Measurements from ENCODE around the gene CNNM2. TPM values are rescaled to one million over a fixed set of nuclear protein-coding genes. Genes with fewer than 3 reads are reported as not detected.

Gene CNNM2
- total RNA-seq, 2 donors from 2014 or later = 13.4 to 18.9 TPM

- Histone ChIP-seq H3K27ac (no peak overlapping the region), H3K4me1 (replicated peaks) (peaks cover 8% of the 10 kb centered on the region), H3K27me3 (replicated peaks; ENCODE audit: insufficient read depth) (no peaks in the 10 kb centered on the region), H3K36me3 (no peaks in the 10 kb centered on the region), H3K9me3 (no peaks in the 10 kb centered on the region), H3K4me3 (no peak overlapping the region)
- WGBS = 94% methylated on average over 7 of the region's 7 CpGs
- DNase-seq (ENCODE audit: low spot score) = no peak
- intact Hi-C loops (cut with DNase I) = loop anchor here (2.0 kb wide), 1 partner anchor 329 kb away; the partner anchor contains the start of gene RPEL1
- TF ChIP-seq, protein P1, sequence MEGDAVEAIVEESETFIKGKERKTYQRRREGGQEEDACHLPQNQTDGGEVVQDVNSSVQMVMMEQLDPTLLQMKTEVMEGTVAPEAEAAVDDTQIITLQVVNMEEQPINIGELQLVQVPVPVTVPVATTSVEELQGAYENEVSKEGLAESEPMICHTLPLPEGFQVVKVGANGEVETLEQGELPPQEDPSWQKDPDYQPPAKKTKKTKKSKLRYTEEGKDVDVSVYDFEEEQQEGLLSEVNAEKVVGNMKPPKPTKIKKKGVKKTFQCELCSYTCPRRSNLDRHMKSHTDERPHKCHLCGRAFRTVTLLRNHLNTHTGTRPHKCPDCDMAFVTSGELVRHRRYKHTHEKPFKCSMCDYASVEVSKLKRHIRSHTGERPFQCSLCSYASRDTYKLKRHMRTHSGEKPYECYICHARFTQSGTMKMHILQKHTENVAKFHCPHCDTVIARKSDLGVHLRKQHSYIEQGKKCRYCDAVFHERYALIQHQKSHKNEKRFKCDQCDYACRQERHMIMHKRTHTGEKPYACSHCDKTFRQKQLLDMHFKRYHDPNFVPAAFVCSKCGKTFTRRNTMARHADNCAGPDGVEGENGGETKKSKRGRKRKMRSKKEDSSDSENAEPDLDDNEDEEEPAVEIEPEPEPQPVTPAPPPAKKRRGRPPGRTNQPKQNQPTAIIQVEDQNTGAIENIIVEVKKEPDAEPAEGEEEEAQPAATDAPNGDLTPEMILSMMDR (IDR thresholded peaks at IDR 0.05) = no peak
- TF ChIP-seq POLR2A (IDR thresholded peaks at IDR 0.05) (no peak), POLR2AphosphoS5 (IDR thresholded peaks at IDR 0.05) (no peak)
Observed at GRCh38 chr10:102916173-102916572, 1.9 kb upstream of the CNNM2 start.

GRCh38 chr10:102917314-102917961, 656 bp upstream of the CNNM2 start:
- H3K36me3 ChIP-seq = no peaks in the 10 kb centered on the region
- peaks cover 8% of the 10 kb centered on the region for H3K4me1 ChIP-seq (replicated peaks)
- H3K27me3 ChIP-seq (replicated peaks; ENCODE audit: insufficient read depth) = no peaks in the 10 kb centered on the region
- no peaks in the 10 kb centered on the region for H3K9me3 ChIP-seq
- peak overlapping the region; percentile 69 to 96 for H3K4me3 ChIP-seq
- intact Hi-C loops (cut with DNase I) = loop anchor here (2.0 kb wide), 1 partner anchor 327 kb away; the partner anchor contains the start of gene RPEL1
- 2% methylated on average over 20 of the region's 45 CpGs for WGBS
- DNase-seq (ENCODE audit: low spot score) = peak; percentile 82
- no peak for TF ChIP-seq POLR2AphosphoS5 (IDR thresholded peaks at IDR 0.05)
- TF ChIP-seq, protein P1 (IDR thresholded peaks at IDR 0.05) = peak; percentile 96 to 99 (median 99)
- peak overlapping the region; percentile 95 to 96 for H3K27ac ChIP-seq

GRCh38 chr10:102918817-102919245, 737 bp downstream of the CNNM2 start:
- Histone ChIP-seq H3K4me1 (replicated peaks) (peaks cover 8% of the 10 kb centered on the region), H3K9me3 (no peaks in the 10 kb centered on the region)

DNA sequence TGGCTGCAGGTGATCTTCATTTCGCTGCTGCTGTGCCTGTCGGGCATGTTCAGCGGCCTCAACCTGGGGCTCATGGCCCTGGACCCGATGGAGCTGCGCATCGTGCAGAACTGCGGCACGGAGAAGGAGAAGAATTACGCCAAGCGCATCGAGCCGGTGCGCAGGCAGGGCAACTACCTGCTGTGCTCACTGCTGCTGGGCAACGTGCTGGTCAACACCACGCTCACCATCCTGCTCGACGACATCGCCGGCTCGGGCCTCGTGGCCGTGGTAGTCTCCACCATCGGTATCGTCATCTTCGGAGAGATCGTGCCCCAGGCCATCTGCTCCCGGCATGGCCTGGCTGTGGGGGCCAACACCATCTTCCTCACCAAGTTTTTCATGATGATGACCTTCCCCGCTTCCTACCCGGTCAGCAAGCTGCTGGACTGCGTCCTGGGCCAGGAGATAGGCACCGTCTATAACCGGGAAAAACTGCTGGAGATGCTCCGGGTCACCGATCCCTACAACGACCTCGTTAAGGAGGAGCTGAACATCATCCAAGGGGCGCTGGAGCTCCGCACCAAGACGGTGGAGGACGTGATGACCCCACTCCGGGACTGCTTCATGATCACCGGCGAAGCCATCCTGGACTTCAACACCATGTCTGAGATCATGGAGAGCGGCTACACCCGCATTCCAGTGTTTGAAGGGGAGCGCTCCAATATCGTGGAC, 1.3 kb downstream of the CNNM2 start:
- no peaks in the 10 kb centered on the region for H3K9me3 ChIP-seq
- WGBS = 27% methylated on average over 46 of the region's 47 CpGs
- H3K27me3 ChIP-seq (replicated peaks; ENCODE audit: insufficient read depth) = no peaks in the 10 kb centered on the region
- H3K4me1 ChIP-seq (replicated peaks) = peaks cover 8% of the 10 kb centered on the region
- DNase-seq (ENCODE audit: low spot score) = no peak
- H3K36me3 ChIP-seq = no peaks in the 10 kb centered on the region
- no peak for TF ChIP-seq POLR2A (IDR thresholded peaks at IDR 0.05)
- no peak for TF ChIP-seq POLR2AphosphoS5 (IDR thresholded peaks at IDR 0.05)
- TF ChIP-seq, protein P1 (IDR thresholded peaks at IDR 0.05) = no peak
- no peak overlapping the region for H3K27ac ChIP-seq
- peak overlapping the region; percentile 69 to 96 for H3K4me3 ChIP-seq
- intact Hi-C loops (cut with DNase I) = loop anchor here (2.0 kb wide), 2 partner anchors 149 to 273 kb away; partner anchors contain the start of gene NT5C2

More at GRCh38 chr10:102918817-102919245, 737 bp downstream of the CNNM2 start:
- no peak for DNase-seq (ENCODE audit: low spot score)
- intact Hi-C loops (cut with DNase I) = loop anchor here (2.0 kb wide), 2 partner anchors 150 to 274 kb away; partner anchors contain the start of gene NT5C2
- Histone ChIP-seq H3K4me3 (peak overlapping the region; percentile 69 to 96), H3K27ac (peak overlapping the region; percentile 95 to 96), H3K27me3 (replicated peaks; ENCODE audit: insufficient read depth) (no peaks in the 10 kb centered on the region), H3K36me3 (no peaks in the 10 kb centered on the region)
- TF ChIP-seq, protein P1 (IDR thresholded peaks at IDR 0.05) = no peak
- TF ChIP-seq POLR2A (IDR thresholded peaks at IDR 0.05) (no peak), POLR2AphosphoS5 (IDR thresholded peaks at IDR 0.05) (no peak)
- under 1% methylated on average over 21 of the region's 49 CpGs for WGBS

Data from prostate gland (tissue), 2 donors.